K562 (cell line): ENCODE measurements around the gene PSMC1. TPM values are rescaled to one million over a fixed set of nuclear protein-coding genes. Genes with fewer than 3 reads are reported as not detected.
"Not testable (repeated sequence)": the region's sequence is repeated elsewhere in the genome, so short reads cannot be mapped to it uniquely, and the experiment has no call there.

Experiments
- ATAC-seq: fragments of 200-7000 bp; cut with Tn5 transposase; 3 replicates; pipeline ENCODE4 v1.9.1; 2020; ENCODE audit warnings: moderate library complexity
- BruUV-seq: library from RNA; stranded (reverse); fragments of 400-500 nt; replicated peaks from 2 replicates; lab custom pipeline; 2021; lab: Mats Ljungman, UMichigan
- CTCF ChIA-PET: fragments of 300-600 bp; formaldehyde crosslinking; extraction: SDS; loops from one replicate; lab custom pipeline; 2021; ENCODE audit warnings: low intra/inter-chr PET ratio; lab: Yijun Ruan, JAX
- POLR2A ChIA-PET: fragments of 300-600, 350-650 bp; sonication (Branson Sonifier 250); formaldehyde crosslinking; extraction: SDS; loops from one replicate; lab custom pipeline; 2021; ENCODE audit warnings: antibody characterized with exemption, inconsistent platforms; lab: Yijun Ruan, JAX
- DNase-seq, 4 experiments: peaks; one replicate each; pipeline versions ENCODE4 v3.0.0 to v3.0.0-alpha.2; 2011 to 2018; ENCODE audit warnings: low spot score in 3 of 4, mixed read lengths in 3 of 4; ENCODE audit errors: extremely low read depth in 1 of 4
- FAIRE-seq: peaks from 2 replicates; lab custom pipeline; 2011; peaks lifted over from hg19 to GRCh38; lab: Jason Lieb, UNC
- H2AFZ ChIP-seq: 2 replicates; pipeline ENCODE4 v1.6.0; 2011; ENCODE audit warnings: low read depth, low read length, control low read depth, inconsistent platforms
- H3K27ac ChIP-seq: fragments of 200-600 bp; 3 replicates; pipeline ENCODE4 v1.8.0; 2011; ENCODE audit warnings: low read depth, mild to moderate bottlenecking, control low read depth, inconsistent platforms, low read length, moderate library complexity, mixed read lengths; ENCODE audit errors: extremely low read depth
- H3K27me3 ChIP-seq, 2 experiments: fragments of 300-600 bp in 1 of 2; 2 replicates in 1 of 2; 3 replicates in 1 of 2; pipeline versions ENCODE4 v1.6.0 to v1.8.0; 2011; ENCODE audit warnings: inconsistent platforms in 2 of 2, low read length in 2 of 2, mild to moderate bottlenecking in 1 of 2, mixed read lengths in 1 of 2, moderate library complexity in 1 of 2; ENCODE audit not compliant: control insufficient read depth in 2 of 2, insufficient read depth in 2 of 2
- H3K36me3 ChIP-seq: fragments of 300-600 bp; 3 replicates; pipeline ENCODE4 v1.8.0; 2011; ENCODE audit warnings: mild to moderate bottlenecking, low read length, inconsistent platforms; ENCODE audit not compliant: control insufficient read depth, insufficient read depth
- H3K4me1 ChIP-seq, 2 experiments: fragments of 200-600 bp in 1 of 2; replicated peaks in 1 of 2; 2 replicates in 1 of 2; 3 replicates in 1 of 2; pipeline versions ENCODE4 v1.5.1 to v1.8.0; 2011; ENCODE audit warnings: inconsistent platforms in 2 of 2, low read length in 2 of 2, mild to moderate bottlenecking in 1 of 2, mixed read lengths in 1 of 2, moderate library complexity in 1 of 2; ENCODE audit not compliant: control insufficient read depth in 2 of 2, insufficient read depth in 2 of 2
- H3K4me2 ChIP-seq: 2 replicates; pipeline ENCODE4 v1.6.1; 2011; ENCODE audit warnings: low read length, control low read depth, inconsistent platforms, mixed read lengths; ENCODE audit not compliant: insufficient read depth
- H3K4me3 ChIP-seq: fragments of 200-600 bp; sonication (generic), shearing (Covaris generic); 2 replicates; pipeline ENCODE4 v1.5.1; 2016; ENCODE audit warnings: control low read depth, inconsistent platforms
- H3K79me2 ChIP-seq: fragments of 200-600 bp; 3 replicates; pipeline ENCODE4 v1.8.0; 2011; ENCODE audit warnings: low read length, inconsistent platforms; ENCODE audit not compliant: control insufficient read depth, insufficient read depth
- H3K9ac ChIP-seq, 2 experiments: 2 replicates each; pipeline versions ENCODE4 v1.6.0 to v1.6.1; 2011; ENCODE audit warnings: low read depth in 2 of 2, low read length in 2 of 2, control low read depth in 1 of 2, inconsistent platforms in 1 of 2, mild to moderate bottlenecking in 1 of 2, mixed read lengths in 1 of 2; ENCODE audit not compliant: insufficient read depth in 1 of 2
- H3K9me1 ChIP-seq: one replicate; pipeline ENCODE4 v1.6.0; 2011; ENCODE audit warnings: inconsistent platforms, mild to moderate bottlenecking, low read length, moderate library complexity; ENCODE audit not compliant: control insufficient read depth, insufficient read depth
- H3K9me3 ChIP-seq: replicated peaks from 2 replicates; pipeline ENCODE4 v1.5.1; 2011; ENCODE audit warnings: low read depth, low read length, inconsistent platforms; ENCODE audit not compliant: control insufficient read depth, insufficient read depth
- H4K20me1 ChIP-seq: replicated peaks from 2 replicates; pipeline ENCODE4 v1.6.1; 2011; ENCODE audit warnings: low read length, inconsistent platforms, mixed read lengths; ENCODE audit not compliant: control insufficient read depth, insufficient read depth
- EP300 ChIP-seq: IDR thresholded peaks from 2 replicates; pipeline ENCODE4 v1.6.1; 2012; ENCODE audit warnings: low read length, improper control_type of control experiment
- GATAD2B ChIP-seq: fragments of 450-650 bp; IDR thresholded peaks from 2 replicates; pipeline ENCODE4 v1.6.1; 2017; ENCODE audit warnings: mild to moderate bottlenecking, borderline replicate concordance
- MEF2D ChIP-seq: conservative IDR thresholded peaks from 2 replicates; pipeline ENCODE4 v1.6.1; 2016; ENCODE audit warnings: low read depth, missing genetic modification characterization, missing compliant biosample characterization
- MTA3 ChIP-seq: fragments of 450-650 bp; formaldehyde crosslinking; IDR thresholded peaks from 2 replicates; pipeline ENCODE4 v1.6.1; 2017; ENCODE audit warnings: mild to moderate bottlenecking, borderline replicate concordance
- NFE2L1 ChIP-seq: fragments of 450-650 bp; IDR thresholded peaks from 2 replicates; pipeline ENCODE4 v1.6.1; 2016; ENCODE audit warnings: missing genetic modification characterization, low read depth, mild to moderate bottlenecking, missing compliant biosample characterization, moderate library complexity, borderline replicate concordance
- PPARD ChIP-seq: fragments of 250-450 bp; sonication (Bioruptor Pico); IDR thresholded peaks from 2 replicates; pipeline ENCODE4 v1.8.0; 2022; ENCODE audit warnings: inconsistent platforms, mild to moderate bottlenecking, moderate library complexity
- PTRF ChIP-seq: fragments of 450-650 bp; IDR thresholded peaks from 2 replicates; pipeline ENCODE4 v1.6.1; 2016; ENCODE audit warnings: mild to moderate bottlenecking, missing genetic modification characterization, missing compliant biosample characterization
- RFX7 ChIP-seq: fragments of 250-450 bp; sonication (Bioruptor Pico); IDR thresholded peaks from 2 replicates; pipeline ENCODE4 v1.5.1; 2021; ENCODE audit warnings: mild to moderate bottlenecking
- SOX6 ChIP-seq: fragments of 450-650 bp; IDR thresholded peaks from 2 replicates; pipeline ENCODE4 v1.6.1; 2014; ENCODE audit warnings: mild to moderate bottlenecking
- ZNF79 ChIP-seq: fragments of 250-450 bp; sonication (Bioruptor Pico); IDR thresholded peaks from 2 replicates; pipeline ENCODE4 v1.4.0; 2020; ENCODE audit warnings: low read depth, mild to moderate bottlenecking, moderate library complexity
- WGBS: fragments of 100-300 bp; shearing (Covaris generic); methylation state at CpG from one replicate; pipeline ENCODE4 v1.1.6; 2016; ENCODE audit warnings: low coverage, mixed read lengths; ENCODE audit not compliant: insufficient coverage; ENCODE audit errors: missing lambda C conversion rate; 5-methylcytosine and 5-hydroxymethylcytosine counted together
- in situ Hi-C: fragments of 300-500 bp; cut with MboI; formaldehyde crosslinking; loops from 4 replicates; pipeline ENCODE4 v1.15.0; 2018; ENCODE audit warnings: inconsistent platforms, mixed read lengths
- intact Hi-C: fragments of 100-400 bp; cut with micrococcal nuclease; formaldehyde crosslinking; loops from 2 replicates; pipeline ENCODE4 v1.14.2; 2022
- polyA plus RNA-seq, 8 experiments: library from polyadenylated mRNA; depleted of rRNA in 4 of 8; stranded (reverse) in 5 of 8; unstranded in 3 of 8; fragments of >200 nt; fragmentation: Nextera tagmentation in 2 of 8; fragmentation: Illumina TruSeq in 1 of 8; extraction: Ambion mirVana in 2 of 8; extraction: Trizol in 1 of 8; gene quantifications; 2 replicates each; pipeline versions ENCODE4 v1.2.1 to v1.2.3, GENCODE V29; 2011 to 2014; ENCODE audit warnings: inconsistent platforms in 1 of 8, missing spikeins in 1 of 8
- total RNA-seq, 7 experiments: library from RNA; depleted of rRNA in 6 of 7; stranded (reverse); fragments of >200 nt in 6 of 7; fragmentation: Illumina TruSeq in 2 of 7; extraction: Trizol in 2 of 7; gene quantifications; 2 replicates each; pipeline versions ENCODE4 v1.2.1 to v1.2.3, GENCODE V29; 2011 to 2021; ENCODE audit warnings: low replicate concordance in 1 of 7

Gene PSMC1
- total and polyA plus RNA-seq, 9 of the 15 experiments (the other 6 are each of a cell fraction or from before 2014, with no cell fraction given) = 87.8 to 276 (median 165) TPM

GRCh38 chr14:90247441-90247840 lies 8.9 kb upstream of the PSMC1 start:
- ATAC-seq = not testable (repeated sequence)

GRCh38 chr14:90248594-90248993 lies 7.8 kb upstream of the PSMC1 start:
- Histone ChIP-seq H3K9me3 (no peaks in the 10 kb centered on the region), H2AFZ (no peak overlapping the region), H3K27ac (no peak overlapping the region), H3K4me3 (no peak overlapping the region), H3K36me3 (no peaks in the 10 kb centered on the region), H3K9ac (no peak overlapping the region), H3K9me1 (no peaks in the 10 kb centered on the region), H4K20me1 (no peaks in the 10 kb centered on the region), H3K4me1 (no peaks in the 10 kb centered on the region), H3K4me2 (no peak overlapping the region), H3K79me2 (no peaks in the 10 kb centered on the region), H3K27me3 (no peaks in the 10 kb centered on the region; a peak in 1 of 5 replicates)
- 0% methylated on average over 2 of the region's 2 CpGs for WGBS
- in situ Hi-C loops (loop anchor here (25.0 kb wide), 1 partner anchor 311 kb away; no protein-coding TSS in a partner anchor), intact Hi-C loops (no loop called here)
- no peak for FAIRE-seq
- TF ChIP-seq PPARD (CRISPR knock-in tag) (no peak), SOX6 (no peak), MEF2D (tag) (no peak), ZNF79 (no peak), MTA3 (no peak), EP300 (no peak), NFE2L1 (tag) (no peak), GATAD2B (no peak), RFX7 (CRISPR knock-in tag) (no peak), PTRF (tag) (no peak)
- no peak for ATAC-seq
- no TSS peak for BruUV-seq
- POLR2A ChIA-PET = no interaction called here
- no peak for DNase-seq
- CTCF ChIA-PET = no interaction called here

More at GRCh38 chr14:90247441-90247840, 8.9 kb upstream of the PSMC1 start:
- intact Hi-C loops, H2AFZ ChIP-seq, H3K9me1 ChIP-seq, H3K4me3 ChIP-seq, DNase-seq, CTCF ChIA-PET, H4K20me1 ChIP-seq, H3K4me1 ChIP-seq, POLR2A ChIA-PET, H3K27ac ChIP-seq, H3K79me2 ChIP-seq, H3K9ac ChIP-seq, H3K36me3 ChIP-seq, FAIRE-seq, BruUV-seq, H3K27me3 ChIP-seq, H3K9me3 ChIP-seq, H3K4me2 ChIP-seq: not testable (repeated sequence)
- in situ Hi-C loops = loop anchor here (25.0 kb wide), 1 partner anchor 310 kb away; no protein-coding TSS in a partner anchor
- 0% methylated on average over 6 of the region's 10 CpGs for WGBS
